Iris pigment epithelial cell (primary cell): ENCODE data around the gene RNF41.
A peak's percentile ranks its signal among the peaks of the same experiment; 100 is the strongest.
"Not testable (repeated sequence)": the region's sequence is repeated elsewhere in the genome, so short reads cannot be mapped to it uniquely, and the experiment has no call there.

Experiments
- DNase-seq: peaks from one replicate; pipeline ENCODE4 v3.0.0-alpha.2; 2011; ENCODE audit warnings: low read depth

Gene RNF41

GRCh38 chr12:56221757-56222530 is at the start of gene RNF41:
Gene RNF41, minus strand, starts transcription at chr12:56221922. Its CDS starts 7,875 bp downstream, at chr12:56214047.
- DNase-seq: peak; percentile 97

- peak; percentile 52 for DNase-seq
Measured at GRCh38 chr12:56271031-56271430, 49.3 kb upstream of the RNF41 start.

DNA sequence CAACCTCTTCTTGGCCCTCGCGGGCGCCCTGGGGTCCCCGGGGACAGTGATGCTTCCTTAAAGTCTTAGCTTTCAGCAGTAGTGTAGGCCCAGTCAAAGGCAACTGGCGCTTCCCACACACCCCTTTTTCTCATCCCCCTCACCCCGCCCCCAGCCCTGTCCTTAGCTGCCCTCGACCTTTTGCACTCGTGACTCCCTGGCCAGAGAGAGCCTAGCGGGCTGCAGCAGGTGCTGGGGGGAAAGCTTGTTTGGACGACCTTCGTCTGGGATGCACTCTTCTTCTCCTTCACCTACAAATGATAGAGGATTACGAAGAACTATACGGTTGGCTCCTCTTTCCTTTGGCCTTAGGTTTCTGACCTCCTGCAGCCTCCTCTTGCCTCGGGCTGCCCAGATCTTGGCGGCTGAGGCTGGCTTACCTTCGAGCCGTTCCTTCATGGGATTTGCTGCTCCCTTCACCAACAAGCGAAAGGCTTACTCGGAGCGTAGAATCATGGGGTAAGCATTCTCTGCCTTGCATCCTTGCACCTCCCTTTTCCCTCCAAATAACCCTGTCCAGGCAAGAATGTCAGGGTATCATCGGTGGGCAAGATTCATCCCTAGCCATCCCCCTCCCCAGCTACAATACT is 45.8 kb upstream of the RNF41 start:
- no peak for DNase-seq

DNA sequence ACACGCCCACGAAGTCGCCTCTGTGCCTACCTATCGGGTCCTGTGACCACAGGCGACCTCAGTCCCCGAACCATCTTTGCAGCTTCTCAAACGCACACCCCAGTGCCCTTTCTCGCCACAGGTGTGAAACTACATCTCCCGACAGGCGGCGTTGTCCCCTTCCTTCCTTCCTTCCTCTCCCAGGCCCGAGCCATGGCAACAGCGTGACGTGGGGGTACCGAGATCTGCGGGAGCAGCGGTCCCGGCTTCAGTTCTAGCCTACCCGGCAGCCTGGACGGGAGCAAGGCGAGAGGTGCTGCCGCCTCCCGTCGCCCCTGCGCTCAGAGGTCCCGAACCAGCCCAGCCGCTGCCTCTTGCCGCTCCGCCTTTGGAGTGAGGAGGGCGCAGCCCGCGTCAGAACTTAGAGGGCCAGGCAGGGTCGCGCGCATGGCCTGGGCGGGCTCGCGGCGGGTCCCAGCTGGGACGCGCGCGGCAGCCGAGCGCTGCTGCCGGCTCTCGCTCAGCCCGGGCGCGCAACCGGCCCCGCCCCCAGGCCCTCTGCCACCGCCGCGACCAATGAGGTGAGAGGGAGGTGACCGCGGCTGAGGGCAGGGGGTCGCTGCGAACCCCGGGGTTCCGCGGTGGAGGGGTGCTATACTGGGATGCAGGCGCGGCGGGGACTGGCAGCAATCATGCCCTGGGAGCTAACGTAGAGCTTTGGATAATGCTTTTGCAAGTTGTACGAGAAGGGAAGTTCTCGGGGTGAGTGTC is 45.1 kb upstream of the RNF41 start, which contains the start of gene COQ10A:
Gene COQ10A, plus strand, starts transcription at position 250 of the 750 bp plus-strand sequence. Its CDS starts 177 bp downstream, at position 427.
- DNase-seq: peak; percentile 88

DNA sequence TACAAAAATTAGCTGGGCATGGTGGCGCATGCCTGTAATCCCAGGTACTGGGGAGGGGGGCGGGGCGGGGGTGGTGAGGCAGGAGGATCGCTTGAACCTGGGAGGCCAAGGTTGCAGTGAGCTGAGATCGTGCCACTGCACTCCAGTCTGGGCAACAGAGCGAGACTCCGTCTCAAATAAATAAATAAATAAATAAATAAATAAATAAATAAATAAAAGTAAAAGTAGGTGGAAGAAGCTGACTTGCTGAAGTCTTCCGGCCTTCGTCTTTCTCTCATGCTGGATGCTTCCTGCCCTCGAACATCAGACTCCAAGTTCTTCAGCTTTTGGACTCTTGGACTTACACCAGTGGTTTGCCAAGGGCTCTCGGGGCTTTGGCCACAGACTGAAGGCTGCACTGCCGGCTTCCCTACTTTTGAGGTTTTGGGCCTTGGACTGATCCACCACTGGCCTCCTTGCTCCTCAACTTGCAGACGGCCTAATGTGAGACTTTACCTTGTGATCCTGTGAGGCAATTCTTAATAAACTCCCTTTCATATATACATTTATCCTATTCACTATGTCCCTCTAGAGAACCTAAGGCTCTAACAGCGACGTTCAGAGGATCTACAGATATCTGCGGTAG is 44.5 kb upstream of the RNF41 start:
- DNase-seq: not testable (repeated sequence)

- not testable (repeated sequence) for DNase-seq
Measured at GRCh38 chr12:56262955-56263354, 41.2 kb upstream of the RNF41 start.

DNA sequence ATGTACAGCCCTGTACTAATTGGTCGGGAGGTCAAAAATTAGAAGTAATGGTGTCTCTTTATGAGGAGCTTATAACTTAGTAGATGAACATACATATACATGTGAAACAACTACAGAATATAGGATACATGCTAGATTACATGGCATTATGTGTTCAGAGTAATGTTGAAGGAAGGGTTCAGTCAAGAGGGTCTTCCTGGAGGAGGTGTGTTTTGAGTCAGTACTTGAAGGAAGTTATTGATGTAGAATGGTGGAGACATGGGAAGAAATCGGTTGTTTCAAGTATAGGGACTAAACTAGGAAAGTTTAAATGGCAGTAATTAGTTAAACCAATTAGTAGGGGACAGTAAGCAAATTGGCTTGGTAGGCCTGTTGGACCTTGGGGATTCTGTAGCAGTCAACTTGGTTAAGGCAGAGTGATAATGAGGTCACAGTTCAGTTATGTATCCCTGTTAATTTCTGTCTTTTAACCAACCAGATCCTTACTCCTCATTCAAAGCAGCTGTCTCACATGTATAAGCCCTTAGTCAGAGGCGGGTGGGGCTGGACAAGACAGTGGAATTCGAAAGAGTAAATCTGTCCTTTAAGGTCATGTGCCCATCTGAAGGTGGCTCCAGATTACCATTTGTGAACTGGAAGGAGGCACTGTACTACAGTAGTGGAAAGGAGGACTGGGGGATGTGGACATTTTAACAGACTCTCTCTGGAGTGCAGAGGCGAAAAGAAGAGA is 39.9 kb upstream of the RNF41 start:
- DNase-seq: peak; percentile 81

DNA sequence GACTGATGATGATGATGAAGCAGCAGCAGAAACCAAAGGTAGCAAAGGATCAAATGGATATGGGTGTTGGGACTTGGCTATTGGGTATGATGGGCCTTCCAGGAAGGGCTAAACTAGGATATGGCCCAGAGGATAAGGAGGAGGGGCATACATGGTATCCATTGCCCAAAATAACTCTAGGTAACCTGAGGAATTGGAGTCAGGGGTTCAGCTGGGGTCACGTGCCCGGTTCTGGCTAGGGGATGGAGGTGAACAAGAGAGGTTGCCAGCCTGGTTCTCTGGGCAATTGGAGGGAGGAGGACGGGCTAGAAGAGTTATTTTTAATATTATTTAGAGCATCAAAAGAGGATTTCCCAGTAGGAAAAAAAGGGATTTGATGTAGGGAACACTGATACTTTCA is 39.2 kb upstream of the RNF41 start:
- DNase-seq: no peak

DNA sequence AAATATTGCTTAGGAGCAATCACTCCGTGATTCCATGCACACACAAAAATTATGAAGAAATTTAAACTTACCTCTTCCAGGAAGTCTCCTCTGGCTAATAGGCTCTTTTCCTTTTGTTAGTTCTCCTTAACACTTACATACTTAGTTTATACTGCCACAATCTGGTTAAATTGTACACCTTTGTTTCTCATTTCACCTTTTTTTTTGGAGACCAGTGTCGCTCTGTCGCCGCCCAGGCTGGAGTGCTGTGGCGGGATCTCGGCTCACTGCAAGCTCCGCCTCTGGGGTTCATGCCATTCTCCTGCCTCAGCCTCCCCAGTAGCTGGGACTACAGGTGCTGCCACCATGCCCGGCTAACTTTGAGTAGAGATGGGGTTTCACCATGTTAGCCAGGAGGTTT is 38.7 kb upstream of the RNF41 start:
- DNase-seq: no peak

DNA sequence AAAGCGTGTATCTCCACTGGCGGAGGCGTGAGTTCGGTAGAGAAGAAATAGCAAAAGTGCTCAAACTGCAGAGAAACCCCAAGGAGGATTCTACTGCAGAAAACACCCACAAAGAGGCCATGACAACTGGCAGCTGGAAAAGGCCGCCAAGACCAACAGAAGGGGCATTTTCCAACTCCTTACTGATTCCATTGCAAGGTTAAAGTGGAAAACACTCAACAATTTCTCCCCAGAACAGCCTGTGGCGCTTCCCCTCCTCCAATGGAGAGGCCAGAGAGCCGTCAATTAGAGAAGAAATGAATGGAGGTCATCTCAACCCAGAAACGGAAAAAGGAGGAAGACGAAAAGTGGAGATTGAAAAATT is 37.1 kb upstream of the RNF41 start:
- no peak for DNase-seq

DNA sequence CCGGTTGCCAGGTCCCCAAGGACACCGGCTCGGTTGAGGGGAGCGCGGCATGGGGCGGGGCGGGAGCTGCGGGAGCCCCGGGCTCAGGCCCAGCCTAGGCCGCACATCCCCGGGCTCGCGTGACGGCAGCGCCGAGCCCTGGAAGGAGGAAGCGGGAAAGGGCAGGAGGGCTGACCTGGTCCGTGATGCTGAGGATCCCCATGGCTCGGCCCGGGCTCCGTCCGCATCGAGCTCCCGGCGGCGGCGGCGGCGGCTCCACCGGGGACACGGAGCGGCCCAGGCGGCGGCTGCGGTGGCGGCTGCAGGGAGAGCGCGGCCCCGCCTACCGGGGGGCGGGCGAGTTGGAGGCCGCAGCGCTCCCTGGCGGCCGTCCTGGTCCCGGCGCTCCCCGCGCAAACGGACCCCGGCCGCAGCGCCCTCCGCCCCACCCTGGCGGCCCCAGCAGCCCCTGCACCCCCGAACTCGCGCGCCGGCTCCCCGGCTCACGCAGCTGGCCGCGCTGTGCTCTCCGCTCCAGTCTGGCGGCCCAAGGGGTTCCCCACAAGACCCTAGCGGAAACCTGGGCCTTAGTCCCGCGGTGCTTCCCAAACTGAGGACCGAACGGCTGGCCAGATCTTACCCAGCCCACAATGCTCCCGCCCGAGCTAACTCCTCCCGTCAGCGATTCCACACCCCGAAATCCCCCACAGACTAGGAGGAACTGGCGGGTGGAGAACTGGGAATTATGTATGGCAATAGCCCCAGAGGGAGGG is 36.5 kb upstream of the RNF41 start, which contains the start of gene ANKRD52:
Gene ANKRD52, minus strand, starts transcription at position 317 of the 752 bp plus-strand sequence. Its CDS starts 115 bp downstream, at position 202.
- peak; percentile 67 for DNase-seq

- peak; percentile 32 for DNase-seq
Measured at GRCh38 chr12:56257491-56258067, 35.9 kb upstream of the RNF41 start.

GRCh38 chr12:56257071-56257470 is 35.3 kb upstream of the RNF41 start:
- DNase-seq: no peak

DNA sequence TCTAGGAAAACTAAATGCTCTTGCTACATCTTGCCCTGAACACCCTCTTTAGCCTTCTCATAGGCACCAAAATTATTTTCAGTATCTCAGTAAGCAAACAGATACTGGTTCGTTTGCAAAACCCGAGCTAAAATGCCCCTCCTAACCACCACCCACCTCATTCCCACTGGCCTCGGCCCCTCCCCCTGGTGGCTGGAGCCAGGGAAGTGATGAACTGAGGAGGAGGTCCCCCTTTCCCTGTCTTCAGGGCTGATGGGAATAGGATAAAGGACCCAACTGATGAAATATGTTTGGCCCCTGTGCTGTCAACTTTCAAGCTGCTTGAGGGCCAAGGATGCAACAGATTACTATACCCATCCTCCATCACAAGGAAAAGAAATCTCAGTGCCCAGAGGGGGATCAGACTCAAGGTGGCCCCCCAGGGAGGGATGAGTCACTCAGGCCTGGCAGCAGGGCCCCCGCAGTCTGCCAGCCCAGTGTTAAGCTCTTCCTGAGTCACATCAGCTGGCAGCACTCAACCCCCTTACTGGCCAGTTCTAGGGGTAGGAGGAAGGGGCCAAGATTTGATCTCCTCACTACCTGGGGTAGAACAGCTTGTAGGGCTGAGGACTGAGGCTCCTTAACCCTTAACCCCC is 34.7 kb upstream of the RNF41 start:
- peak; percentile 28 for DNase-seq

DNA sequence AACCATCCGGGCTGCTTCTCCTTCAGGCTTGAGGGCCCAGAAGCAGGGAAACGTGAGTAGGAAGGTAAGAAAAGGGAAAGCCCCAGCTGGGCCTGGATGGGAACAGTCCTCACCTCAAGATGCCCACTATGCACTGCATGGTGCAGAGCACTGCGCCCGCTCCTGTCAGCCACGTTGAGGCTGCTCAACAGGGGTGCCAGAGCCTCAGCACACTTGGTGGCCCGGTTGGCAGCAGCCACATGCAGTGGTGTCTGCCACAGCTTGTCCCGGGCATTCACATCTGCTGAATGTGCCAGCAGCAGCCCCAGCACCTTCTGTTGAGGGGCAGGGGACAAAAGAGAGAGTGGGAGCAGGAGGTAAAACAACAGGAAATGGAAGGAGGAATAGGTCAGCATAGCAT is 33.9 kb upstream of the RNF41 start:
- no peak for DNase-seq

- no peak for DNase-seq
Measured at GRCh38 chr12:56253091-56253490, 31.4 kb upstream of the RNF41 start.

GRCh38 chr12:56252649-56253048 is 30.9 kb upstream of the RNF41 start:
- no peak for DNase-seq

DNA sequence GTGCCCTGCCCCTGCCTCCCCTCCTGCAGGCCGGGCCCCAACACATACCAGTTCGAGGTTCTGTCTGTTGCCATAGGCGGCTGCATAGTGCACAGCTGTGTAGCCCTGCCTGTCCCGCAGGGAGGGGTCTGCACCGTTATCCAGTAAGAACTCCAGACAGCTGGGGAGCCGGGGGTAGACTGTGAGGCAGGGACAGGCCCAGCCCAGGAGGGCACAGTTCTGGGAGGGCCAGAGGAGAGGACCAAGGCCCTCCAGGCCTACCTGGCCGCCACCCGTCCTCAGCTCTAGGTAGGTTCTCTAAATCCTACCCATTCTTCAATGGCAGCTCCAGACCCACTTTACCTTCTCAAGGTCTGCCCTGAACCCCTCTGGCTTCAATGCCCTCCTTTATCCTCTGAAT is 27.0 kb upstream of the RNF41 start:
- DNase-seq: no peak

GRCh38 chr12:56247923-56248322 is 26.2 kb upstream of the RNF41 start:
- no peak for DNase-seq

- no peak for DNase-seq
Measured at GRCh38 chr12:56244494-56244893, 22.8 kb upstream of the RNF41 start.
